WTC11 (cell line): ENCODE data around the gene EFNA5. TPM values are rescaled to one million over a fixed set of nuclear protein-coding genes. Genes with fewer than 3 reads are reported as not detected.

ENCODE experiments used
- ATAC-seq: fragments of 200-7000 bp; cut with Tn5 transposase; 2 replicates; pipeline ENCODE4 v1.10.0; 2021; ENCODE audit warnings: mild to moderate bottlenecking, moderate library complexity
- CTCF ChIA-PET: fragments of 300-600 bp; sonication (Branson Sonifier 250); formaldehyde crosslinking; loops from one replicate; lab custom pipeline; 2021; ENCODE audit warnings: antibody characterized with exemption; lab: Charles Lee
- POLR2A ChIA-PET: fragments of 350-600 bp; sonication (Branson Sonifier 250); formaldehyde crosslinking; loops from one replicate; lab custom pipeline; 2021; ENCODE audit warnings: antibody characterized with exemption; lab: Charles Lee
- DNase-seq: peaks from one replicate; pipeline ENCODE4 v3.0.0; 2021; ENCODE audit warnings: low spot score
- H3K27ac Mint-ChIP-seq: 2 replicates; pipeline ENCODE4 v1.8.0; 2021; ENCODE audit warnings: mixed read lengths
- H3K27me3 Mint-ChIP-seq: 2 replicates; pipeline ENCODE4 v1.8.0; 2021; ENCODE audit warnings: low read depth, mild to moderate bottlenecking, moderate library complexity, mixed read lengths
- H3K36me3 Mint-ChIP-seq: 2 replicates; pipeline ENCODE4 v1.8.0; 2021; ENCODE audit warnings: mixed read lengths
- H3K4me1 Mint-ChIP-seq: 2 replicates; pipeline ENCODE4 v1.8.0; 2022; ENCODE audit warnings: mixed read lengths
- H3K4me3 Mint-ChIP-seq: 2 replicates; pipeline ENCODE4 v1.8.0; 2021; ENCODE audit warnings: mild to moderate bottlenecking, moderate library complexity, mixed read lengths
- H3K9me3 Mint-ChIP-seq: 2 replicates; pipeline ENCODE4 v1.8.0; 2021; ENCODE audit warnings: mixed read lengths
- ATF3 ChIP-seq: sonication (generic); formaldehyde crosslinking; conservative IDR thresholded peaks from 2 replicates; pipeline ENCODE4 v1.8.1; 2022; ENCODE audit warnings: mild to moderate bottlenecking, missing genetic modification reagents
- FOXJ3 ChIP-seq: sonication (generic); formaldehyde crosslinking; IDR thresholded peaks from 2 replicates; pipeline ENCODE4 v1.9.0; 2021; ENCODE audit warnings: missing genetic modification reagents, mild to moderate bottlenecking, borderline replicate concordance
- FOXK1 ChIP-seq: sonication (generic); formaldehyde crosslinking; IDR thresholded peaks from 2 replicates; pipeline ENCODE4 v1.8.0; 2022; ENCODE audit warnings: mild to moderate bottlenecking, moderate library complexity, missing genetic modification reagents
- FOXP1 ChIP-seq: sonication (generic); formaldehyde crosslinking; IDR thresholded peaks from 2 replicates; pipeline ENCODE4 v1.8.0; 2022; ENCODE audit warnings: missing genetic modification reagents, mild to moderate bottlenecking, moderate library complexity, borderline replicate concordance
- GABPB1 ChIP-seq: sonication (generic); formaldehyde crosslinking; IDR thresholded peaks from 2 replicates; pipeline ENCODE4 v1.8.1; 2023; ENCODE audit warnings: mild to moderate bottlenecking, missing genetic modification reagents
- HMGA2 ChIP-seq: fragments of 250-450 bp; sonication (Bioruptor Pico); IDR thresholded peaks from 2 replicates; pipeline ENCODE4 v1.4.0; 2021; ENCODE audit warnings: mild to moderate bottlenecking, moderate library complexity
- KAT7 ChIP-seq: sonication (generic); formaldehyde crosslinking; IDR thresholded peaks from 2 replicates; pipeline ENCODE4 v1.8.1; 2023; ENCODE audit warnings: missing genetic modification reagents, mild to moderate bottlenecking, borderline replicate concordance
- MLX ChIP-seq: sonication (generic); formaldehyde crosslinking; IDR thresholded peaks from 2 replicates; pipeline ENCODE4 v1.8.1; 2023; ENCODE audit warnings: mild to moderate bottlenecking, missing genetic modification reagents, moderate library complexity
- NFATC4 ChIP-seq: fragments of 250-450 bp; sonication (Bioruptor Pico); IDR thresholded peaks from 2 replicates; pipeline ENCODE4 v1.9.0; 2021; ENCODE audit warnings: mild to moderate bottlenecking
- NFE2L1 ChIP-seq: sonication (generic); formaldehyde crosslinking; IDR thresholded peaks from 2 replicates; pipeline ENCODE4 v1.8.1; 2023; ENCODE audit warnings: missing genetic modification reagents
- NR3C1 ChIP-seq: sonication (generic); formaldehyde crosslinking; conservative IDR thresholded peaks from 2 replicates; pipeline ENCODE4 v1.8.1; 2023; ENCODE audit warnings: low read depth, mild to moderate bottlenecking, missing genetic modification reagents
- PRDM15 ChIP-seq: sonication (generic); formaldehyde crosslinking; IDR thresholded peaks from 2 replicates; pipeline ENCODE4 v1.8.0; 2022; ENCODE audit warnings: missing genetic modification reagents
- SMAD4 ChIP-seq: sonication (generic); formaldehyde crosslinking; IDR thresholded peaks from 2 replicates; pipeline ENCODE4 v1.8.0; 2022; ENCODE audit warnings: mild to moderate bottlenecking, missing genetic modification reagents
- TEAD4 ChIP-seq: sonication (generic); formaldehyde crosslinking; IDR thresholded peaks from 2 replicates; pipeline ENCODE4 v1.8.0; 2022; ENCODE audit warnings: mild to moderate bottlenecking, missing genetic modification reagents
- ZBTB21 ChIP-seq: sonication (generic); formaldehyde crosslinking; IDR thresholded peaks from 2 replicates; pipeline ENCODE4 v1.8.1; 2023; ENCODE audit warnings: mild to moderate bottlenecking, missing genetic modification reagents, borderline replicate concordance
- ZNF219 ChIP-seq: sonication (generic); formaldehyde crosslinking; IDR thresholded peaks from 2 replicates; pipeline ENCODE4 v1.8.0; 2023; ENCODE audit warnings: missing genetic modification reagents, mild to moderate bottlenecking, borderline replicate concordance
- ZNF416 ChIP-seq: fragments of 250-450 bp; sonication (Bioruptor Pico); IDR thresholded peaks from 2 replicates; pipeline ENCODE4 v1.9.0; 2021; ENCODE audit warnings: mild to moderate bottlenecking, inconsistent platforms
- ZNF425 ChIP-seq: fragments of 250-450 bp; sonication (Bioruptor Pico); conservative IDR thresholded peaks from 2 replicates; pipeline ENCODE4 v1.9.0; 2021; ENCODE audit warnings: mild to moderate bottlenecking
- total RNA-seq: library from RNA; stranded (reverse); gene quantifications from 3 replicates; pipeline ENCODE4 v1.2.3, GENCODE V29; 2021

The EFNA5 gene
- total RNA-seq, 1 experiment from 2014 or later = 17.4 TPM

- no peak for TF ChIP-seq PRDM15 (CRISPR knock-in tag)
- TF ChIP-seq MLX (CRISPR knock-in tag) = no peak
- no peak for TF ChIP-seq SMAD4 (CRISPR knock-in tag)
- no peak for TF ChIP-seq FOXJ3
These were observed 219.7 kb downstream of the EFNA5 start (continued) for GRCh38 chr5:107451028-107451427.

GRCh38 chr5:107450531-107450930 is 220.2 kb downstream of the EFNA5 start:
- Mint-ChIP-seq H3K27me3 (no peaks in the 10 kb centered on the region), H3K27ac (no peak overlapping the region), H3K4me1 (peaks cover 37% of the 10 kb centered on the region), H3K36me3 (peaks cover 4% of the 10 kb centered on the region; the same call in 1 of the 2 replicates), H3K9me3 (peaks cover 6% of the 10 kb centered on the region), H3K4me3 (no peak overlapping the region)
- TF ChIP-seq HMGA2 (CRISPR knock-in tag) (no peak), ZNF425 (no peak), FOXP1 (CRISPR knock-in tag) (no peak), FOXK1 (CRISPR knock-in tag) (no peak), ZNF416 (CRISPR knock-in tag) (no peak), ATF3 (CRISPR knock-in tag) (no peak), PRDM15 (CRISPR knock-in tag) (no peak), NFE2L1 (CRISPR knock-in tag) (no peak), ZNF219 (no peak), NFATC4 (CRISPR knock-in tag) (no peak), GABPB1 (CRISPR knock-in tag) (no peak), KAT7 (no peak), NR3C1 (no peak), TEAD4 (CRISPR knock-in tag) (no peak), ZBTB21 (CRISPR knock-in tag) (no peak)
- POLR2A ChIA-PET = no interaction called here
- ATAC-seq (no peak), DNase-seq (no peak)
- CTCF ChIA-PET = interaction anchor here (1.0 kb wide), 1 partner anchor 122 kb away, joined by 3 read pairs; no protein-coding TSS in a partner anchor
